Measurements from ENCODE around the gene STH.

The STH gene

DNA sequence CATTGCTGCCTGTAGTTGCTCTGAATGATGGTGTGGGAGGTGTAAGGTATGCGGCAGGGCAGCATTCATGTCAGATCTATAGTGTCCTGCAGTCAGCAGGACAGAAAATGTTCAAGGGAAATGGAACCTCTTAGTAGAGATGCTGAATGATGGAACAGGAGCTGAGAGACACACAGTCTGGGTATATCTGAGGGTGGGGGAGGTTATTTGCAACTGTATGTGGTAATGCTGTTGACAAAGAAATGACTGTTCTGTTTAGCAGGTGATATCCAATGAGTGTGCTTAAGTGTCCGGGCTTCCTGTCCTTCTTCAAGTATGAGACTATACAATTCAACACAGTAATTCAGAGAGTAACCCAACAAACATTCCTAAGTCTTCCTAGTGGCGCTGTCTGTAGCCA, 46.6 kb downstream of the STH start:
- H3K27ac Mint-ChIP-seq: peak overlapping the region; percentile 62
- ATAC-seq: peak; percentile 12
- peaks cover 65% of the 10 kb centered on the region for H3K36me3 Mint-ChIP-seq
- no peaks in the 10 kb centered on the region for H3K9me3 Mint-ChIP-seq
- peaks cover 22% of the 10 kb centered on the region for H3K4me1 Mint-ChIP-seq
- no peak overlapping the region for H3K4me3 Mint-ChIP-seq
- H3K27me3 Mint-ChIP-seq: no peaks in the 10 kb centered on the region

DNA sequence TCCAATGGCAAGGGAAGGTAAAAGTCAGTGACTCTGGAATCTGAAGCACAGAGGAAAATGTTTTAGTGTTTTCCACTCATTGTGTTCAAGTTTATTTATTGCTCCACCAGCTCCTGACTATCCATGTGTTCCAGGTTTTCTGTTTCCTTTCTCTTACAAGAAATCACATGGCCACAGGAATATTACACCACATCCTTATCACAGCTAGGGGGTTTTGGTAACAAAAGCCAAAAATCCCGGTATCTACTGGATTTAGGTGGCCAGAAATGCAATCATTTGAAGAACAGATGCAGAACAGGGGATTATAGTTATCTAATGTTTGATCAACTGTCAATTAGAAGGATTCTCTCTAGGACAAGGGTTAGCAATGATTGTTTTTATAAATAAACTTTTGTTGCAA, 47.9 kb downstream of the STH start:
- Mint-ChIP-seq H3K27me3 (no peaks in the 10 kb centered on the region), H3K4me3 (no peak overlapping the region), H3K4me1 (peaks cover 35% of the 10 kb centered on the region), H3K9me3 (no peaks in the 10 kb centered on the region), H3K36me3 (peaks cover 67% of the 10 kb centered on the region), H3K27ac (no peak overlapping the region)
- no peak for ATAC-seq

DNA sequence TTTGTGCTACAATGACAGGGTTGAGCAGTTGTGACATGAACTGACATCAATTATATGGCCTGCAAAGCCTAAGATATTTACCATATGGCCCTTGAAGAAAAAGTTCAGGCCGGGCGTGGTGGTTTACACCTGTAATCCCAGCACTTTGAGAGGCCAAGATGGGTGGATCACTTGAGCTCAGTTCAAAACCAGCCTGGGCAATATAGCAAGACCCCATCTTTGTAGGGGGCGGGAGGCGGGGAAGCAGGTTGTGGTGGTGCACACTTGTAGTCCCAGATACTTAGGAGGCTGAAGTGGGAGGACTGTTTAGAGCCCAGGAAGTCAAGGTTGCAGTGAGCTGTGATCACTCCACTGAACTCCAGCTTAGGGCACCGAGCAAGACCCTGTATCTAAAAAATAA, 48.3 kb downstream of the STH start:
- Mint-ChIP-seq H3K4me3 (no peak overlapping the region), H3K9me3 (no peaks in the 10 kb centered on the region), H3K4me1 (peaks cover 39% of the 10 kb centered on the region), H3K27me3 (no peaks in the 10 kb centered on the region), H3K27ac (no peak overlapping the region), H3K36me3 (peaks cover 72% of the 10 kb centered on the region)
- ATAC-seq: no peak

DNA sequence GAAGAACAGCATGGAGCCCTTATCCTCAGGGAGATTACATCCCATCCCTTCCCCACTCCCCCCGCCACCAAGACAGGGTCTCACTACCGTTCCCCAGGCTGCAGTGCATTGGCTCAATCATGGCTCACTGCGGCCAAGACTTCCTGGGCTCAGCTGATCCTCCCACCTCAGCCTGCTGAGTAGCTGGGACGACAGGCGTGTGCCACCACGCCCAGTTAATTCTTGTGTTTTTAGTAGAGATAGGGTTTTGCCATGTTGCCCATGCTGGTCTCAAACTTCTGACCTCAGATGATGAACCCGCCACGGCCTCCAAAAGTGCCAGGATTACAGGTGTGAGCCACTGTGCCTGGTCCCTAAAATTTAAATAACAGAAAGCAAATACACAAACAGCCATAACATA, 48.8 kb downstream of the STH start:
- Mint-ChIP-seq H3K4me1 (peaks cover 41% of the 10 kb centered on the region), H3K36me3 (peaks cover 73% of the 10 kb centered on the region), H3K4me3 (no peak overlapping the region), H3K27ac (peak overlapping the region; percentile 14), H3K9me3 (no peaks in the 10 kb centered on the region), H3K27me3 (no peaks in the 10 kb centered on the region)
- no peak for ATAC-seq
